CD4-positive, alpha-beta T cell treated with Interleukin-17A for 1 hour (primary cell): ENCODE data around the gene PTPRN2.

ENCODE experiments used
- DNase-seq: peaks from one replicate; pipeline ENCODE4 v3.0.0-alpha.2; 2020

PTPRN2 gene

DNA sequence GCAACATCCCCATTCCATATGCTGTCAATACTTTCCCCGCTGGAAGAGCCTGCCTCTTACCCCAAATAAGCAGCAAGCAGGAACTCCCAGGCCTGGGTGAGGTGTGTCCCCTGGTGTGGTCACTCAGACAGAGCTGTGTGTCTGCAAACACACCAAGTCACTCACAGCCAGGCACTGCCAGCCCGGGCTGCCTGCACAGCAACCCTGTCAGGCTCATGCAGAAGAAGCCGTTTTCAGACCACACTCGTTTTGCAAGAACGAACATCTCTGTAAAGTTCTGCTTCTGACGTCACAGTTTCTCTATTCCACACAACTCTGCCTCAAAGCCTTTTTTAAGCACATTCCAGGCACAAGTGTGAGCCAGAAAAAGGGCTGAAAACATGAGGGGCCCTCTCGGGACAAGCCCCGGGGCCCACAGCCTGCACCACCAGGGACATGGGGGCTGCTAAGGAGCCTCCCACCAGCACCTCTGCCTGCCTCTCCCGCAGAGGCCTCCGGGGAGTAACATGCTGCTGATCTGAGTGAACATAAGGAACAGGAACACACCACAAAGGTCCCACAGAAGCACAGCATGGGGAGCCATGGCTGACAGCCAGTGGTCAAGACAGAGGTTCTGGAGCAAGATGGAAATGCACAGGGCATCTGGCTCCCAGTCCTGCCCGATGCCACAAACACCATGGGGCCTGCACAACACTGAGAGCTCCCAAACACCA lies 11.4 kb downstream of the PTPRN2 start:
- DNase-seq = no peak

GRCh38 chr7:158574308-158575036 lies 13.2 kb downstream of the PTPRN2 start:
- DNase-seq = no peak

GRCh38 chr7:158573310-158573709 lies 14.3 kb downstream of the PTPRN2 start:
- no peak for DNase-seq

GRCh38 chr7:158572000-158572828 lies 15.4 kb downstream of the PTPRN2 start:
- no peak for DNase-seq

DNA sequence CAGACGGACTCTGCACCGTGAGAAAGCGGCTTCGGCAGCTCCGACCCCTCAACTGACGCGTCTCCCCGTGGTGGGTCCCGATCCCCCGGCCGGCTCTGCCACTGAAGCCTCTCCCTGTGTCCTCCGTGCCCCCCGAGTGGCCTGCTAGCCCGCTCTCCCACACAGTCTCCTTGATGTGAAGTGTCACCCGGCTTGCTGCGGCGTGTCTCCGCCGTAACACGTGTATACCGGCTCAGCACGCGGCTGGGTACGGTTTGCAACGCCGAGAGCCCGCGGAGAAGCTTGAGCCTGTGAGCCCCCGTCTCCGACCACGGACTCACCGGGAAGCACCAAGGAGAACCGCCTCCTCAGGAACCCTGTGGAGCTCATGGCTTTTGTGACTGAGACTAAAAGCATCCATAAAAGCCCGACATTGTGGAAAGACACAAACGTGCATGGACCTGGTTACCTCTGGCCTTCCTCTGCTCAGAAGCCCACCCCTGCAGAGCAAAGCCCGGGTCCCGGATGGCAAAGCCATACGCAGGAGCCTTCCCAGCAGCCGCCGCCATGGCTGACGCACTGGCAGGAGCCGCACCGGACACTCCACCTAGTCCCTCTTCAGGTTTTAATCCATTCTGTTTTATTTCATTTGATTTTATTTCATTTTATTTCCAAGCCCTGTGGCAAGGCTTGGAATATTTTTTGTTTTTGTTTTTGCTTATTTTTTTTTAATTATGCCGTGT lies 17.0 kb downstream of the PTPRN2 start:
- no peak for DNase-seq

GRCh38 chr7:158569858-158570323 lies 17.7 kb downstream of the PTPRN2 start:
- DNase-seq = no peak

- DNase-seq = no peak
Observed at GRCh38 chr7:158568974-158569857, 18.4 kb downstream of the PTPRN2 start.

GRCh38 chr7:158567153-158567603 lies 20.4 kb downstream of the PTPRN2 start:
- no peak for DNase-seq

GRCh38 chr7:158564663-158565035 lies 23.0 kb downstream of the PTPRN2 start:
- no peak for DNase-seq

GRCh38 chr7:158563911-158564662 lies 23.5 kb downstream of the PTPRN2 start:
- no peak for DNase-seq

GRCh38 chr7:158563051-158563450 lies 24.6 kb downstream of the PTPRN2 start:
- no peak for DNase-seq

- no peak for DNase-seq
Observed at GRCh38 chr7:158562517-158562916, 25.1 kb downstream of the PTPRN2 start.

DNA sequence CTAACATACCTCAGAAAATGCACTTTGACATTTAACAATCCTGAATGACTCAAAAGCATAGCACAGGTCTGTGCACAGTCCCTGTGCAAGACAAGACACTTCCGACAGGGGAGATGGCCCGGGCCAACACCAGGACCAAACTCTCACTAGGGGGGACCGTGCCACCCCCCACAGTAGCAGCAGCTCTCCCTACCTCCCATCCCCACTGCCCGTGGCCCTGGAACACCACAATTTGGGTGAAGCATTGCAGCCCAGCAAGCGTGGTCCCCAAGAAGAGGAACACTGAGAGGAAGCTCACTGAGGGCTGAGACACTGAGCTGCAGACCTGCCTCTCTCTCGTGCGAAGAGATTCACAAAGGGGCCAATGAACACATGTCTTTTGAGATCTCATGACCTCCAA lies 26.0 kb downstream of the PTPRN2 start:
- no peak for DNase-seq

GRCh38 chr7:158560386-158560785 lies 27.2 kb downstream of the PTPRN2 start:
- no peak for DNase-seq

GRCh38 chr7:158559356-158559755 lies 28.3 kb downstream of the PTPRN2 start:
- DNase-seq = no peak

- no peak for DNase-seq
Observed at GRCh38 chr7:158558816-158559215, 28.8 kb downstream of the PTPRN2 start.

DNA sequence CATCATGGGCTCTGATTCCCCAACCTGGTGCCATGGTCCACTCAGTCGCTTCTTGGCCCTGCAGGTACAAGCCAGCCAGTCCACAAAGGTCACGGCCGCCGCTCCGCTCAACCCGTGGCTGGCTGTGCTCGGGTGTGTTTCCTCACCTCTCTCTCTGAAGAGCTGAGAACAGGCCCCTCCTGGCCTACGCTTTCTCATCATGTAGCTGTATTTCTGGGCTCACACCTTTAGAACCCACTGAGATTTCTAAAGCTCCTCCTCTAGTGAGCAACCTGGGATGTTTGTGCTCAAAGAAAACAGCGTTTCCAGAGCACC lies 30.2 kb downstream of the PTPRN2 start:
- no peak for DNase-seq

GRCh38 chr7:158556721-158557440 lies 30.7 kb downstream of the PTPRN2 start:
- DNase-seq = no peak

DNA sequence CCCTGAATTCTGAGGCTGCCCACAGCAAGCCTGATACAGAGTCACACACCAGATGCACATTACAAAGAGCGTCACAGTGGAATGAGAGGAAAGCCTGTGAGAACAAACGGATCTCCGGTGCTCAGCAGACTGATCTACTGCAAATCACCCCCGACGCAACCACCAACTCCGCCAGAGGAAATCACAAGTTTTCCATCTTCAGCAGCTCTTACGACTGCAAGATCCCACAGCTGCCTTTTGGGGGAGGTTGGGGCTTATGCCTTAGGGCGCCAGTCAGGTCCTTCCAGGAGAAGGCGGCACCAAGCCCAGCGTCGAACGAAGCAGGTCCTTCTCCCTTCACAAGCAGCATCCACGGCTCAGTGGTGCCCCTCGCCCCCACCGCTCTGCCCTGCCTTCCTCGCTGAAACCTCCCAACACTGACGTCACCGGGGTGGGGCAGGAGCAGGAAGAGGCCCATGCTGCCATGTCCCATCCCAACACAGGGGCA lies 32.5 kb downstream of the PTPRN2 start:
- no peak for DNase-seq

DNA sequence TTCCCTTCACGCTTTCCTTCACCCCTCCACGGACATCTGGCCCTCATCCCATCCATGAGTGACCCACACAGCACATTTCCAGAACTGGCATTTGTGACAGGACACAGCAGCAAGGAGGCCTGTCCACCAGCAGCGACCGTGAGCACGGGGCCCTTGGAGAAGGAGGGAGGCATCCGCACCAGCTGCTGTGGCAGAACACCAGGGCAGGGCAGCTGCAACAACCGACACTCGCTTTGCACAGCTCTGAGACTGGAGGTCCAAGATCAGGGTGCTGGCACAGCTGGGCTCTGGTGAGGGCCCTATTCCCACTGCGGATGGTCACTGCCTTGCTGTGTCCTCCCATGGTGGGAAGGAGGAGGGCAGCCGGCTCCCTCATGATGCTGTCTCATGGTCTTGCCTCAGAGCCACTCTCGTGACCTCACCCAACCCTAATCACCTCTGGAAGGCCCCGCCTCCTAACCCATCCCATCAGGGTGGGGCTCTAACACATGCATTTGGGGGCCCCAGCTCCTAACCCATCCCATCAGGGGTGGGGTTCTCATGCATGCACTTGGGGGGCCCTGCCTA lies 36.7 kb downstream of the PTPRN2 start:
- DNase-seq = no peak
